ENCODE data around the gene NWD2. TPM values are rescaled to one million over a fixed set of nuclear protein-coding genes. Genes with fewer than 3 reads are reported as not detected.

Gene NWD2
- total RNA-seq, 1 experiment from 2014 or later = not detected

DNA sequence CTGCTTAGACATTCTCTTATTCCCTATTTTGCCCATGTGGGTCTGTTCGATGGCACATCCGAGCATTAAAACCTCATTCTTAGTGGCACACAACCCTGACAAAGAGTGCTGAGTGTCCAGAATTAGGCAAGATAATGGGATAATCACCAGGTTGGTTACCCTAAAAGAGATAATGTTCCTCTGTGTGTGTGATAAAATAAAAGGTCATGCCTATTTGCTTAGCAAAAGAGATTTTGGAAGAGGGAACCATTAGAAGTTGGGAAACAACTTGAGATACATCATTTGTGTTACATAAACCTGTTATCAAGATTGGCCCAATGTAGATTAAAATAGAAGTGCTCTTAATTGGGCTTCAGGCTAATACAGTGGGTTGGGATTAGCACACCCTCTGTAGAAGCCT, 182.7 kb downstream of the NWD2 start:
- Histone ChIP-seq H3K27ac (no peak overlapping the region), H3K9me3 (ENCODE audit: insufficient read depth, low read depth) (no peaks in the 10 kb centered on the region), H3K36me3 (ENCODE audit: low read depth) (no peaks in the 10 kb centered on the region), H3K9me2 (ENCODE audit: insufficient read depth) (no peaks in the 10 kb centered on the region), H3K4me1 (replicated peaks; ENCODE audit: insufficient read depth) (no peaks in the 10 kb centered on the region), H3K27me3 (ENCODE audit: insufficient read depth, low read depth) (no peaks in the 10 kb centered on the region), H3K4me3 (no peak overlapping the region), H3K79me2 (ENCODE audit: low read depth) (no peaks in the 10 kb centered on the region), H3K4me2 (no peak overlapping the region), H4K20me1 (ENCODE audit: insufficient read depth) (no peaks in the 10 kb centered on the region), H2AFZ (no peak overlapping the region), H3F3A (ENCODE audit: insufficient read depth, low read depth) (no peaks in the 10 kb centered on the region)
- no peak for TF ChIP-seq EZH2 (IDR thresholded peaks at IDR 0.05; ENCODE audit: low read depth)
- TF ChIP-seq, protein P1, sequence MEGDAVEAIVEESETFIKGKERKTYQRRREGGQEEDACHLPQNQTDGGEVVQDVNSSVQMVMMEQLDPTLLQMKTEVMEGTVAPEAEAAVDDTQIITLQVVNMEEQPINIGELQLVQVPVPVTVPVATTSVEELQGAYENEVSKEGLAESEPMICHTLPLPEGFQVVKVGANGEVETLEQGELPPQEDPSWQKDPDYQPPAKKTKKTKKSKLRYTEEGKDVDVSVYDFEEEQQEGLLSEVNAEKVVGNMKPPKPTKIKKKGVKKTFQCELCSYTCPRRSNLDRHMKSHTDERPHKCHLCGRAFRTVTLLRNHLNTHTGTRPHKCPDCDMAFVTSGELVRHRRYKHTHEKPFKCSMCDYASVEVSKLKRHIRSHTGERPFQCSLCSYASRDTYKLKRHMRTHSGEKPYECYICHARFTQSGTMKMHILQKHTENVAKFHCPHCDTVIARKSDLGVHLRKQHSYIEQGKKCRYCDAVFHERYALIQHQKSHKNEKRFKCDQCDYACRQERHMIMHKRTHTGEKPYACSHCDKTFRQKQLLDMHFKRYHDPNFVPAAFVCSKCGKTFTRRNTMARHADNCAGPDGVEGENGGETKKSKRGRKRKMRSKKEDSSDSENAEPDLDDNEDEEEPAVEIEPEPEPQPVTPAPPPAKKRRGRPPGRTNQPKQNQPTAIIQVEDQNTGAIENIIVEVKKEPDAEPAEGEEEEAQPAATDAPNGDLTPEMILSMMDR (conservative IDR thresholded peaks at IDR 0.05) = no peak
- ChIA-PET CTCF (no interaction called here), POLR2A (ENCODE audit: unreplicated experiment) (no interaction called here)
- intact Hi-C loops (cut with micrococcal nuclease; ENCODE audit: unreplicated experiment) = no loop called here
- BruUV-seq (replicated peaks) = no TSS peak
- DNase-seq = no peak

DNA sequence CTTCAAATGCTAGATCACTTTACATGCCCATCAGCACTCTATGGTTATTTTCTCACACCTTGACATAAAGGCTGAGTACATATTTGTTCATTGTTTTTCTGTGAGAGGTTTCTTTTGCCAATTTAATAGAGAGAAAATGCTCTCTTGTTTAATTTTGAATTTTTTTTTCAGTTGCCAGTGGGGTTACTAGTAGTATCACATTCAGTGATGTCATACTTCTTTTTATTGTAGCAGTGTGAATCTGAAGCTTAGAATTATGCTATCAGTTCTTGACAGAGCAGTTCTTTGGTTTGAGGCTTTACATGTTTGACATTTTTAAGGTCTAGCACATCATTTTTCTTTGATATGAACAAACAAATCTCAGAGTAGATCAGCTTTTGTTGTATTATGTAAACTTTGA, 185.4 kb downstream of the NWD2 start:
- Histone ChIP-seq H2AFZ (no peak overlapping the region), H3K36me3 (ENCODE audit: low read depth) (no peaks in the 10 kb centered on the region), H3K9me2 (ENCODE audit: insufficient read depth) (no peaks in the 10 kb centered on the region), H4K20me1 (ENCODE audit: insufficient read depth) (no peaks in the 10 kb centered on the region), H3K27me3 (ENCODE audit: insufficient read depth, low read depth) (no peaks in the 10 kb centered on the region), H3K4me1 (replicated peaks; ENCODE audit: insufficient read depth) (no peaks in the 10 kb centered on the region), H3K9me3 (ENCODE audit: insufficient read depth, low read depth) (no peaks in the 10 kb centered on the region), H3K4me3 (no peak overlapping the region), H3K79me2 (ENCODE audit: low read depth) (no peaks in the 10 kb centered on the region), H3F3A (ENCODE audit: insufficient read depth, low read depth) (no peaks in the 10 kb centered on the region), H3K27ac (no peak overlapping the region), H3K4me2 (no peak overlapping the region)
- intact Hi-C loops (cut with micrococcal nuclease; ENCODE audit: unreplicated experiment) = loop anchor here (5.0 kb wide), 1 partner anchor 372 kb away; no protein-coding TSS in a partner anchor
- CTCF ChIA-PET = interaction anchor here (0.6 kb wide), 1 partner anchor 785 kb away, joined by 4 read pairs; no protein-coding TSS in a partner anchor
- TF ChIP-seq, protein P1 (conservative IDR thresholded peaks at IDR 0.05) = no peak
- no peak for TF ChIP-seq EZH2 (IDR thresholded peaks at IDR 0.05; ENCODE audit: low read depth)
- BruUV-seq (replicated peaks) = no TSS peak
- DNase-seq = no peak
- POLR2A ChIA-PET (ENCODE audit: unreplicated experiment) = no interaction called here

DNA sequence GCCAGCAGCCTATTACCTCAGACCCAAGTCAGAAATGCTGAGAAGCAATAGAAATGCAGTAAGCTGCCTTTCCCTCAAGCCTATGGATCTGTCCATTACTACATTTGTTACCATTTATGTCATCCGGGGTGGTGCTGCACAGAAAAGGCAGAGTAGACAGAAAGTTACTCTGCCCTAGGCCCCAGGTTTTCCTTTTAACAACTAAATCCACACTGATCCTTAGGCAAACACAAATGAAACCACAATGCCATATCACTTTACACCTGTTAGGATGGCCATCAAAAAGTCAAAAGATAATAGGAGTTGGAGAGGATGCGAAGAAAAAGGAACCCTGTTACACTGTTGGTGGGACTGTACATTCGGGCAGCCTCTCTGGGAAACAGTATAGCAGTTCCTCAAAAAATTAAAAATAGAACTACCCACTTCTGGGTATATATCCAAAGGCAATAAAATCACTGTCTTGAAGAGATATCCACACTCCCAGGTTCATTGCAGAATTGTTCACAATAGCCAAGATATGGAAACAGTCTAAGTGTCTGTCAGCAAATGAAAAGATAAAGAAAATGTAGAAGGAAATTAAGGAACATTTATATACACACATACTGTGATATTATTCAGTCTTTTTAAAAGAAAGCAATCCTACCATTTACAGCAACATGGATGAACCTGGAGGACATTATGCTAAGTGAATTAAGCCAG, 186.3 kb downstream of the NWD2 start:
- Histone ChIP-seq H4K20me1 (ENCODE audit: insufficient read depth) (no peaks in the 10 kb centered on the region), H3K9me3 (ENCODE audit: insufficient read depth, low read depth) (no peaks in the 10 kb centered on the region), H2AFZ (no peak overlapping the region), H3K36me3 (ENCODE audit: low read depth) (no peaks in the 10 kb centered on the region), H3K27ac (no peak overlapping the region), H3K27me3 (ENCODE audit: insufficient read depth, low read depth) (no peaks in the 10 kb centered on the region), H3K4me1 (replicated peaks; ENCODE audit: insufficient read depth) (no peaks in the 10 kb centered on the region), H3K4me3 (no peak overlapping the region), H3F3A (ENCODE audit: insufficient read depth, low read depth) (no peaks in the 10 kb centered on the region), H3K79me2 (ENCODE audit: low read depth) (no peaks in the 10 kb centered on the region), H3K9me2 (ENCODE audit: insufficient read depth) (no peaks in the 10 kb centered on the region), H3K4me2 (no peak overlapping the region)
- intact Hi-C loops (cut with micrococcal nuclease; ENCODE audit: unreplicated experiment) = loop anchor here (5.0 kb wide), 1 partner anchor 371 kb away; no protein-coding TSS in a partner anchor
- ChIA-PET CTCF (no interaction called here), POLR2A (ENCODE audit: unreplicated experiment) (no interaction called here)
- BruUV-seq (replicated peaks) = no TSS peak
- no peak for DNase-seq
- no peak for TF ChIP-seq EZH2 (IDR thresholded peaks at IDR 0.05; ENCODE audit: low read depth)
- TF ChIP-seq, protein P1 (conservative IDR thresholded peaks at IDR 0.05) = no peak
